HEK293 (cell line): Measurements from ENCODE around the gene TNNT3.

Experiments
- ZNF274 ChIP-seq, 2 experiments: fragments of 200-500 bp in 1 of 2; fragments of 450-650 bp in 1 of 2; sonication (Bioruptor generic) in 1 of 2; formaldehyde crosslinking in 1 of 2; IDR thresholded peaks; 2 replicates each; pipeline versions ENCODE4 v1.5.1 to v1.6.1; 2014 to 2016; ENCODE audit warnings: borderline replicate concordance in 1 of 2, inconsistent platforms in 1 of 2, low read length in 1 of 2, missing biosample characterization in 1 of 2, missing genetic modification characterization in 1 of 2
- ZNF707 ChIP-seq: fragments of 450-650 bp; formaldehyde crosslinking; IDR thresholded peaks from 2 replicates; pipeline ENCODE4 v1.5.1; 2016; ENCODE audit warnings: missing biosample characterization, missing genetic modification characterization

GRCh38 chr11:1970956-1971355 lies 51.5 kb downstream of the TNNT3 start:
- TF ChIP-seq ZNF274 (IDR thresholded peaks at IDR 0.05; ENCODE audit: low read length) (no peak), ZNF274 (tag by site-specific recombination; IDR thresholded peaks at IDR 0.05; ENCODE audit: borderline replicate concordance) (no peak), ZNF707 (tag by site-specific recombination) (no peak)
